ENCODE data around the gene UBR1. TPM values are rescaled to one million over a fixed set of nuclear protein-coding genes. Genes with fewer than 3 reads are reported as not detected.

The UBR1 gene
- total RNA-seq, 1 experiment from 2014 or later = 18.6 TPM

- CTCF ChIA-PET = no interaction called here
- no peaks in the 10 kb centered on the region for H3K27me3 Mint-ChIP-seq (ENCODE audit: unreplicated experiment)
- H3K4me1 Mint-ChIP-seq (ENCODE audit: low read depth, unreplicated experiment) = peaks cover 13% of the 10 kb centered on the region
- intact Hi-C loops (cut with micrococcal nuclease; ENCODE audit: unreplicated experiment) = loop anchor here (2.0 kb wide), 1 partner anchor 30 kb away; no protein-coding TSS in a partner anchor
- BruUV-seq (replicated peaks) = TSS peak; percentile 73
- H3K27ac Mint-ChIP-seq (ENCODE audit: unreplicated experiment) = peak overlapping the region; percentile 83
- no peaks in the 10 kb centered on the region for H3K9me3 Mint-ChIP-seq (ENCODE audit: low read depth, unreplicated experiment)
- peak overlapping the region; percentile 82 for H3K4me3 Mint-ChIP-seq (ENCODE audit: low read depth, unreplicated experiment)
- DNase-seq = peak; percentile 17
- H3K36me3 Mint-ChIP-seq (ENCODE audit: insufficient read depth, unreplicated experiment) = peaks cover 21% of the 10 kb centered on the region
- TF ChIP-seq CTCF (IDR thresholded peaks at IDR 0.05; ENCODE audit: unreplicated experiment) = no peak
These were observed 631 bp downstream of the UBR1 start for GRCh38 chr15:43105077-43105736.

GRCh38 chr15:43104426-43104825 is 1.4 kb downstream of the UBR1 start:
- Mint-ChIP-seq H3K4me1 (ENCODE audit: low read depth, unreplicated experiment) (peaks cover 13% of the 10 kb centered on the region), H3K27me3 (ENCODE audit: unreplicated experiment) (no peaks in the 10 kb centered on the region), H3K27ac (ENCODE audit: unreplicated experiment) (no peak overlapping the region), H3K9me3 (ENCODE audit: low read depth, unreplicated experiment) (no peaks in the 10 kb centered on the region), H3K36me3 (ENCODE audit: insufficient read depth, unreplicated experiment) (peaks cover 21% of the 10 kb centered on the region), H3K4me3 (ENCODE audit: low read depth, unreplicated experiment) (peak overlapping the region; percentile 82)
- CTCF ChIA-PET = interaction anchor here (0.8 kb wide), 1 partner anchor 35 kb away, joined by 3 read pairs; no protein-coding TSS in a partner anchor
- intact Hi-C loops (cut with micrococcal nuclease; ENCODE audit: unreplicated experiment) = loop anchor here (2.0 kb wide), 1 partner anchor 30 kb away; no protein-coding TSS in a partner anchor
- no TSS peak for BruUV-seq (replicated peaks)
- no peak for DNase-seq
- TF ChIP-seq CTCF (IDR thresholded peaks at IDR 0.05; ENCODE audit: unreplicated experiment) = no peak

- intact Hi-C loops (cut with micrococcal nuclease; ENCODE audit: unreplicated experiment) = loop anchor here (2.0 kb wide), 1 partner anchor 31 kb away; no protein-coding TSS in a partner anchor
- DNase-seq = no peak
- Mint-ChIP-seq H3K9me3 (ENCODE audit: low read depth, unreplicated experiment) (no peaks in the 10 kb centered on the region), H3K36me3 (ENCODE audit: insufficient read depth, unreplicated experiment) (peaks cover 21% of the 10 kb centered on the region), H3K4me1 (ENCODE audit: low read depth, unreplicated experiment) (peaks cover 13% of the 10 kb centered on the region), H3K27ac (ENCODE audit: unreplicated experiment) (no peak overlapping the region), H3K27me3 (ENCODE audit: unreplicated experiment) (no peaks in the 10 kb centered on the region), H3K4me3 (ENCODE audit: low read depth, unreplicated experiment) (no peak overlapping the region)
- CTCF ChIA-PET = interaction anchor here (0.8 kb wide), 1 partner anchor 35 kb away, joined by 3 read pairs; no protein-coding TSS in a partner anchor
- BruUV-seq (replicated peaks) = no TSS peak
- no peak for TF ChIP-seq CTCF (IDR thresholded peaks at IDR 0.05; ENCODE audit: unreplicated experiment)
These were observed 1.9 kb downstream of the UBR1 start for GRCh38 chr15:43103907-43104306.

GRCh38 chr15:43102187-43102586 is 3.7 kb downstream of the UBR1 start:
- no peak for TF ChIP-seq CTCF (IDR thresholded peaks at IDR 0.05; ENCODE audit: unreplicated experiment)
- H3K4me1 Mint-ChIP-seq (ENCODE audit: low read depth, unreplicated experiment) = peaks cover 13% of the 10 kb centered on the region
- CTCF ChIA-PET = no interaction called here
- H3K4me3 Mint-ChIP-seq (ENCODE audit: low read depth, unreplicated experiment) = no peak overlapping the region
- H3K27ac Mint-ChIP-seq (ENCODE audit: unreplicated experiment) = no peak overlapping the region
- no peak for DNase-seq
- no peaks in the 10 kb centered on the region for H3K9me3 Mint-ChIP-seq (ENCODE audit: low read depth, unreplicated experiment)
- no peaks in the 10 kb centered on the region for H3K27me3 Mint-ChIP-seq (ENCODE audit: unreplicated experiment)
- peaks cover 21% of the 10 kb centered on the region for H3K36me3 Mint-ChIP-seq (ENCODE audit: insufficient read depth, unreplicated experiment)
- intact Hi-C loops (cut with micrococcal nuclease; ENCODE audit: unreplicated experiment) = no loop called here
- no TSS peak for BruUV-seq (replicated peaks)
